NCI-H345 (cell line): ENCODE results near the gene LRRC74B.

Experiments used
- DNase-seq: peaks from one replicate; lab custom pipeline; 2025; lab: John Stamatoyannopoulos, UW

The LRRC74B gene

GRCh38 chr22:21014202-21014725 is 31.5 kb upstream of the LRRC74B start:
- peak; percentile 93 for DNase-seq

GRCh38 chr22:21014726-21015465 is 30.9 kb upstream of the LRRC74B start, which contains the start of gene P2RX6:
Gene P2RX6, plus strand, starts transcription at chr22:21015165. Its CDS starts 10 bp downstream, at chr22:21015175.
- peak; percentile 5 for DNase-seq

- no peak for DNase-seq
Measured at GRCh38 chr22:21015466-21016006, 30.2 kb upstream of the LRRC74B start.

DNA sequence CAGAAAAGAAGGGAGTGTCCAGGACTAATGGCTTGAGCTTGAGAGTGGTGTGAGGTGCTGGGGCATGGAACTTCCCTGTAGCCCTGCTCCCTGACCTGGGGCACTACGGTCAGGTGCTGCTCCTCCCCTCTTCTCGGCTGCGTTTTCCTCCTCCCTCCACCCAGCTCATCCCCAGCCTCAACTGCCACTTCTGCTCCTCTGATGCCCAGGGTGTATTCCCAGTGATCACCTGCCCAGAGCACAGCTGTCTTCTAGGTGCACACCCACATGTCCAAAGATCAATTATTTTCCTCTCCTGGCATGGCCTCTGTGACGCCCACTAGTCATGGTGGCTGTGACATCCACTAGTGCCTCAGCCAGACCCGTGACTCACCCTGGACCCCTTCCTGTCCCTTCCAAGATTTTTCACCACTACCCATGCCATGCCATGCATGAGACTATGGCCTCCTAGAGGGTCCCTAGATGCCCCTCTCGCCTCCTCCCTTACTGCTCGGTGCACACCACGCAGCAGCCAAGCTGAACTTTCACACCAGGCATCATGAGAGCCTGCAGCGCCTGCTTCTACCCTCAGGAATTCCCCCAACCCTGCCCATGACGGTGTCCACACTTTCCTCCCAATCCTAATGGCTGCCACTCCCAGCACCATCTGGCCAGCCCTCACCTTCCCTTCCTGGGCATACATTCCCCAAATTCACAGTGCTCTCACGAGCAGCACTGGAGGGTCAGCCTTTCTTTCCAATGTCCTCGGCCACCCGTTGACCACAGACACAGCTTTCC is 28.9 kb upstream of the LRRC74B start:
- no peak for DNase-seq

DNA sequence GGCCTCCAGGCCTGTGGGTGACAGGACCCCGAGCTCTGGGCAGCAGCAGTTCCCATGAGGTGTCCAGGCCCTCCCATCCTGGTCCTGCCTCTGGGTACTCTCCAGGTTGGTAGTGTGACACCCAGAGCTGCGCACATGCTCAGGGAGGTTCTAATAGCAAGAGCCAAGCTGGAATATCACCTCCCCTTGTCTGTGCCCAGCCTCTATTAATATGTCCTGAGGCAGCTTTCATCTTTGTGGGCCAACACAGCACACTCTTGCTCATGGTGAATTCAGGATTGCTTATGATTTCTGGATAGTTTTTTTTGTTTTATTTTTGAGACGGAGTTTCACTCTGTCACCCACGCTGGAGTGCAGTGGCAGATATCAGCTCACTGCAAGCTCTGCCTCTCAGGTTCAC is 27.4 kb upstream of the LRRC74B start:
- DNase-seq = no peak

- no peak for DNase-seq
Measured at GRCh38 chr22:21020802-21021429, 24.8 kb upstream of the LRRC74B start.

- DNase-seq = no peak
Measured at GRCh38 chr22:21022507-21022906, 23.2 kb upstream of the LRRC74B start.

DNA sequence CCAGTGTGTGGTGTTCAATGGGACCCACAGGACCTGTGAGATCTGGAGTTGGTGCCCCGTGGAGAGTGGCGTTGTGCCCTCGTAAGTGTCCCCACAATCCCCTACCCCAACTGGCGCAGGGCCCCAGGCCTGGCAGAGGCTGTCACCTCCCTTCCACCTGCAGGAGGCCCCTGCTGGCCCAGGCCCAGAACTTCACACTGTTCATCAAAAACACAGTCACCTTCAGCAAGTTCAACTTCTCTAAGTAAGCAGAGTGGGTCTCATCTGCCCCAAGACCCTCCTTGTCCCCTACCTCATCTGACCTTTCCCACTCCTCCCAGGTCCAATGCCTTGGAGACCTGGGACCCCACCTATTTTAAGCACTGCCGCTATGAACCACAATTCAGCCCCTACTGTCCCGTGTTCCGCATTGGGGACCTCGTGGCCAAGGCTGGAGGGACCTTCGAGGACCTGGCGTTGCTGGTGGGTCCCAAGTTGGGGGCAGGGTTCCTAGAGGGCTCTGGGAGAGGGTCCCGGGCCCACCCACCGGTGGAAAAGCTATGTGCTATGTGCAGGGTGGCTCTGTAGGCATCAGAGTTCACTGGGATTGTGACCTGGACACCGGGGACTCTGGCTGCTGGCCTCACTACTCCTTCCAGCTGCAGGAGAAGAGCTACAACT is 22.7 kb upstream of the LRRC74B start:
- no peak for DNase-seq

DNA sequence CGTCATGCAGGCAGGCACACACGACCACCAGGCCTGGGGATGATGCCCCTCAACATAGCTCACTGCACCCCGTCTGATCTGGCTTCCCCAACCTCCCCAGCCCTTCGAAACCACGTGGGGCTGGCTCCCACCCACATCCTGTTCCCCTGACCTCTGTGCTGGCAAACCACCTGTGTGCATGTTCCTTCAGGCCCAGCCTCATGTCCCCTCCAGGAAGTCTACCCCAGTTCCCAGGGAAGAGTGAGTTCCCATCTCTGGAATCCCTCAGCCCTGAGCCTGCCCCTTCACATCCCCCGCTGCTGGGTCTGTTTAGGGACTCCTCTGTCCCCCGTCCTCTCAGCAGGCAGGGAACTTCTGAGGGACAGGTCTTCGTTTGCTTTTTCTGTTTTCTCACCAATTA is 20.5 kb upstream of the LRRC74B start:
- DNase-seq = no peak

GRCh38 chr22:21025763-21026755 is 19.7 kb upstream of the LRRC74B start:
- DNase-seq = no peak

GRCh38 chr22:21026783-21027692 is 18.7 kb upstream of the LRRC74B start:
- DNase-seq = no peak

DNA sequence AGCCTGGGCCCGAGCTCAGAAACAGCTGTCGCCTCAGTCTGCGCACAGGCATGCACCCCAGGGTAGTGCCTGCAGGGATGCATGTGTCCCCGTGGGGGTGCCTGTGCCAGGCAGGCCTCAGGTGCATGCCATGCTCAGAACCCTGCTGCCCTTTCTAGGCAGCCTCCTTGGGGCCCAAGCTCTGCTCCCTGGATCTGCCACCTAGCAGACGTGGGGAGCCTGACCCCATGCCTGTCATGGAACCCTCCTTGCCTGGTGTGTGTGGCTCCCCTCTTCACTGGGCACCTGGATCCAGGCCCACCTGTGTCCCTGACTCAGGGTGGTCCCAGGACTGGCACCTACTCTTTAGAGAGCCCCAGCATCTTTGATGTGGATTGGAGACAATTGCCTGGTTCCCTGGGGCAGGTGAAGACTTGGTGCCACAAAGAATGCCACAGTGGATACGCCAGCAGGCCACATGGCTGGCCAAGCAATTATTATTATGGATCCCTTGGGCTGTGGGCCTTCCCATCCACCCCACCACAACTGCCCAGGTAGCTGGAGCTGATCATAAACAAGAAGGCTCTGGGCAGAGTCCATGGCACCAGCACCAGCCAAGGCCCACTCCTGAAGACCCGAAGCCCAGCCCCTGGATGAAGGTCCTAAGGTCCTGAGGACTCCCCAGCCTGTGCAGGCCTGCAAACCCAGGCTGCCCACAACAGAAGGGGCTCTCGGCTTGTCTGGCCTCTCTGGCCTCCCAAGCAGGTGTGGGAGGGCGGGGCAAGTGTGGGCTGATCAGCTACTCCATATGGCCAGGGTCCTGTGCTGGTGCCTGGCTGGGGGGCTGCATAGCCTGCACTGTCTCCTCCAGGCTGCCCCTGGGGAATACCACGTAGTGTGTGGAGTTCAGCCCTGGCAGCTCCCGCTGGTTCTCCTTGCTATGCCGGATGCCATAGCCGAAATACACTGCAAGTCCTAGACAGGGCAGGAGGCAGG is 17.2 kb upstream of the LRRC74B start:
- no peak for DNase-seq

DNA sequence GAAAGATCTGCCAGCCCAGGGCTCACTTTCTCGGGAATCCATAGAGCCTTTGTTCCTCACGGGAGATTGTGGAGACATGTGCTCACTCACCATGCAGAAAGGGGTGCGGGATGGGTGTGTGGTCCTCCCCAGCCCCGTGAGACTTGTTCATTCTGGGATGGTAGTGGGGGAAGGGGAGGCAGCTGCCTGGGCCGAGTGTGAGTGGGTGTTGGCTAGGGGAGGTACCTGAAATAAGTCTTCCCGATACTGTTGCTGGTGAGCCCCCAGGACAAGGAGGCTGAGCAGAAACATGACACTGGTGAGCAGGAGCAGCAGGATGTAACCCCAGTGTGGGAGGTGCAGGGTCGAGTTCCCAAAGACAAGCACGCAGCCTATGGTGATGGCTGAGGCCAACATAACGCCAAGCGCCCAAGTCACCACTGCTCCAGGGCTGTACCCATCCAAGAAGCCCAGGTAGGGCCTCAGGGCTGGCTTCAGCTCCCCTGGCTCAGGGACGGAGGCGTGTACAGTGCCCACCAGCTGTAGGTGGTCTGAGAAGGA is 16.2 kb upstream of the LRRC74B start:
- DNase-seq = no peak

DNA sequence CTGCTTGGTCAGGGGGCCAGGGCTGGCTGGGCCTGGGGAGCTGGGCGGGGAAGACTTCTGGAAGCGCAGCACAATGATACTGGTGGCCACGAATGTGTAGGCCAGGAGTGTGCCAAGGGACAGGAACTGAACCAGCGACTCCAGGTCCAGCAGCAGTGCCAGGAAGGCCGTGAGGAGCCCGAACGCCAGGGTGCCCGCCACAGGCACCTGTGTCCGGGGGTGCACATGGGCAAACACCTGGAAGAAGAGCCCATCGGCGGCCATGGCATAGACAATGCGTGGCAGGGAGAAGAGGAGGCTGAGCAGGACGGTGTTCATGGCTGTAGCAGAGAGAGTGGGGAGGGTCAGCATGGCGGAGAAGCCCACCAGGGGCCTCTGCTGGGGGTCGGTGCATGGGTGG is 15.7 kb upstream of the LRRC74B start:
- DNase-seq = no peak

DNA sequence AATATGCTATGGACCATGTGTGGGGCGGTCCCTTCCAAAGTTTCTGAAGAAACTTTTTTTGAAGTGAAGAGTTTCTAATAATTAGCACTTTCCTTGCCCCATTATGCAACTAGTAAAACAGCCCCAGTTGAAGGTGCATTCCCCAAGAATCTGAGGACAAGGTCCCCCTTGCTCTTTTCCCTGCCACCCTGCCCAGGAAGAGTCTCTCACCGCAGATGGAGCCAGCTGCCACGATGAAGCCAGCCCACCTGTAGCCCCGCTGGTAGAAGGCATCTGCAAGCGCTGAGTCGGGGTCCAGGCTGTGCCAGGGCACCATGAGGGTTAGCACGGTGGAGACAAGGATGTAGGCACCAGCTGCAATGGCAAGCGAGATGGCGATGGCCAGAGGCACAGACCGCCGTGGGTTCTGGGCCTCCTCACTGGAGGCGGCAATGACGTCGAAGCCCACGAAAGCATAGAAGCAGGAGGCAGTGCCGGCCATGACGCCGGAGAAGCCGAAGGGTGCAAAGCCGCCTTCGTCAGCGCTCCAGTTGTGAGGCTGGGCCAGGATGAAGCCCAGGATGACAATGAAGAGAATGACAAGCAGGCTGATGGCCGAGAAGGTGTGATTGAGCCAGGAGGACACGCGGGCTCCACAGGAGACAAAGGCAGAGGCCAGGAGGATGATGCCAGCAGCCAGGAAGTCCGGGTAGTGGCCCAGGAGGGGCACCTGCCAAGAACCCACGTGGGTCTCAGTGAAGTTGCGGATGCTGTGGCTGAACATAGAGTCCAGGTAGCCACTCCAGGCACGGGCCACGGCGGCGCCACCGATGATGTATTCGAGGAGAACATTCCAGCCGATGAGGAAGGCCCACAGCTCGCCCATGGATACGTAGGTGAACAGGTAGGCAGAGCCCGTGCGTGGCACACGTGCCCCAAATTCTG is 14.9 kb upstream of the LRRC74B start:
- DNase-seq = no peak

DNA sequence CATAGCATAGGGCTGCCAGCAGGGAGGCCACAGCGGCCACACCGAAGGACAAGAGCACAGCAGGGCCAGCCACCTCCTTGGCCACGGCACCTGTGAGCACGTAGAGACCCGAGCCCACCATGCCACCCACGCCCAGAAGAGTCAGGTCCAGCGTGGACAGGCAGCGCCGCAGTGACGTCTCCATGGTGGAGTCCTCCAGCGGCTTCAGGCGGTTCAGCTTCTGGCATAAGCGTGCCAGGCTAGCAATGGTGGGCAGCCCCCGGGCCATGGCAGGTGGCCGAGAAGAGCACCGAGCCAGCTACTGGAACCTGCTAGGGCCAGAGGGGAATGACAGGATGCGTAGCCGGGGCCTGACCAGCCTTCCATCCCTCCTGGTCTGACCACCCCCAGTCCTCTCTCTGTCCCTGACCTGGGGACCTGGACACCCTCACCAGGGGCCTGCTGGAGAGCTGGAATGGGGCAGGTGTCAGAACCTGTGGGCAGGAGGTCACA is 14.2 kb upstream of the LRRC74B start:
- DNase-seq = no peak
